Astrocyte (in vitro differentiated cells and primary cell): ENCODE results near the gene MAPK8IP2. TPM values are rescaled to one million over a fixed set of nuclear protein-coding genes. Genes with fewer than 3 reads are reported as not detected.
A peak's percentile ranks its signal among the peaks of the same experiment; 100 is the strongest.
"Not testable (repeated sequence)": the region's sequence is repeated elsewhere in the genome, so short reads cannot be mapped to it uniquely, and the experiment has no call there.

Experiments used
- DNase-seq: peaks from one replicate; pipeline ENCODE4 v3.0.0-alpha.2; 2010; ENCODE audit warnings: low read depth
- FAIRE-seq: peaks from 2 replicates; lab custom pipeline; 2011; peaks lifted over from hg19 to GRCh38; lab: Jason Lieb, UNC
- H2AFZ ChIP-seq: 2 replicates; pipeline ENCODE4 v1.6.0; 2012; ENCODE audit warnings: low read depth, low read length, inconsistent platforms
- H3K27ac ChIP-seq: 2 replicates; pipeline ENCODE4 v1.5.1; 2011; ENCODE audit warnings: low read depth, low read length, inconsistent platforms
- H3K27me3 ChIP-seq: 2 replicates; pipeline ENCODE4 v1.6.0; 2011; ENCODE audit warnings: low read length, inconsistent platforms; ENCODE audit not compliant: insufficient read depth
- H3K36me3 ChIP-seq: 2 replicates; pipeline ENCODE4 v1.5.1; 2011; ENCODE audit warnings: low read length, inconsistent platforms; ENCODE audit not compliant: insufficient read depth
- H3K4me1 ChIP-seq: 2 replicates; pipeline ENCODE4 v1.5.1; 2011; ENCODE audit warnings: low read length, inconsistent platforms; ENCODE audit not compliant: insufficient read depth
- H3K4me2 ChIP-seq: 2 replicates; pipeline ENCODE4 v1.6.0; 2012; ENCODE audit warnings: low read length, inconsistent platforms
- H3K4me3 ChIP-seq: 2 replicates; pipeline ENCODE4 v1.5.1; 2011; ENCODE audit warnings: low read depth, mild to moderate bottlenecking, low read length, inconsistent platforms; ENCODE audit not compliant: insufficient read depth
- H3K79me2 ChIP-seq: 2 replicates; pipeline ENCODE4 v1.6.0; 2012; ENCODE audit warnings: mild to moderate bottlenecking, low read length, inconsistent platforms; ENCODE audit not compliant: insufficient read depth
- H3K9ac ChIP-seq: 2 replicates; pipeline ENCODE4 v1.6.0; 2012; ENCODE audit warnings: mild to moderate bottlenecking, low read length, inconsistent platforms
- H3K9me3 ChIP-seq: 2 replicates; pipeline ENCODE4 v1.5.1; 2012; ENCODE audit warnings: low read depth, mild to moderate bottlenecking, low read length, inconsistent platforms; ENCODE audit not compliant: insufficient read depth
- H4K20me1 ChIP-seq: 2 replicates; pipeline ENCODE4 v1.6.0; 2012; ENCODE audit warnings: low read length, inconsistent platforms; ENCODE audit not compliant: insufficient read depth
- H3K27ac Mint-ChIP-seq: one replicate; pipeline ENCODE4 v1.8.0; 2021; ENCODE audit warnings: mild to moderate bottlenecking, mixed read lengths; ENCODE audit not compliant: unreplicated experiment
- H3K27me3 Mint-ChIP-seq: one replicate; pipeline ENCODE4 v1.8.0; 2021; ENCODE audit warnings: low read depth, mixed read lengths; ENCODE audit not compliant: unreplicated experiment
- H3K36me3 Mint-ChIP-seq: one replicate; pipeline ENCODE4 v1.8.0; 2021; ENCODE audit warnings: low read depth, mixed read lengths; ENCODE audit not compliant: unreplicated experiment
- H3K4me1 Mint-ChIP-seq: one replicate; pipeline ENCODE4 v1.8.0; 2021; ENCODE audit warnings: low read depth, mixed read lengths; ENCODE audit not compliant: unreplicated experiment
- H3K4me3 Mint-ChIP-seq: one replicate; pipeline ENCODE4 v1.8.0; 2021; ENCODE audit warnings: mild to moderate bottlenecking, moderate library complexity, mixed read lengths; ENCODE audit not compliant: unreplicated experiment
- H3K9me3 Mint-ChIP-seq: one replicate; pipeline ENCODE4 v1.8.0; 2021; ENCODE audit warnings: mild to moderate bottlenecking, mixed read lengths; ENCODE audit not compliant: unreplicated experiment
- EZH2 ChIP-seq: IDR thresholded peaks from 2 replicates; pipeline ENCODE4 v1.6.1; 2012; ENCODE audit warnings: mild to moderate bottlenecking, low read length, inconsistent platforms; ENCODE audit not compliant: insufficient read depth
- total RNA-seq: library from RNA; stranded (reverse); gene quantifications from 2 replicates; pipeline ENCODE4 v1.2.1, GENCODE V29; 2021
- TF ChIP-seq, protein P1 (sequence below): IDR thresholded peaks from 2 replicates; pipeline ENCODE4 v1.5.1; 2011; ENCODE audit warnings: low read depth, mild to moderate bottlenecking, inconsistent platforms, low read length, moderate library complexity; ENCODE audit not compliant: insufficient read depth

Gene MAPK8IP2
- total RNA-seq, 1 donor from 2014 or later: 4.7 TPM

DNA sequence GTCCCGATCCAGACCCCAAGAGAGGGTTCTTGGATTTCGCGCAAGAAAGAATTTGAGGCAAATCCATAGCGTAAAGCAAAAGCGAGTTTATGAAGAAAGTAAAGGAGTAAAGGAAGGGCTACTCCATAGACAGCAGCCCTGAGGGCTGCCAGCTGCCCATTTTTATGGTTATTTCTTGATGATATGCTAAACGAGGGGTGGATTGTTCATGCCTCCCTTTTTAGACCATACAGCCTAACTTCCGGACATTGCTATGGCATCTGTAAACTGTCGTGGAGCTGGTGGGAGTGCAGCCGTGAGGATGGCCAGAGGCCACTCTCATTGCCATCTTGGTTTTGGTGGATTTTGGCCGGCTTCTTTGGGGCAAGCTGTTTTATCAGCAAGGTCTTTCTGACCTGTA is 52.7 kb downstream of the MAPK8IP2 start:
- Histone ChIP-seq H3K27ac (no peak overlapping the region), H3K4me3 (no peak overlapping the region), H3K9ac (no peak overlapping the region), H3K4me1 (peaks cover 9% of the 10 kb centered on the region), H3K9me3 (no peaks in the 10 kb centered on the region), H3K4me2 (no peak overlapping the region), H4K20me1 (no peaks in the 10 kb centered on the region), H3K36me3 (no peaks in the 10 kb centered on the region), H3K27me3 (no peaks in the 10 kb centered on the region), H2AFZ (no peak overlapping the region), H3K79me2 (no peaks in the 10 kb centered on the region)
- Mint-ChIP-seq H3K4me3 (no peak overlapping the region), H3K27me3 (peaks cover 10% of the 10 kb centered on the region), H3K27ac (peak overlapping the region; percentile 7), H3K36me3 (peaks cover 1% of the 10 kb centered on the region), H3K9me3 (peaks cover 11% of the 10 kb centered on the region), H3K4me1 (peaks cover 14% of the 10 kb centered on the region)
- no peak for DNase-seq
- TF ChIP-seq, protein P1, sequence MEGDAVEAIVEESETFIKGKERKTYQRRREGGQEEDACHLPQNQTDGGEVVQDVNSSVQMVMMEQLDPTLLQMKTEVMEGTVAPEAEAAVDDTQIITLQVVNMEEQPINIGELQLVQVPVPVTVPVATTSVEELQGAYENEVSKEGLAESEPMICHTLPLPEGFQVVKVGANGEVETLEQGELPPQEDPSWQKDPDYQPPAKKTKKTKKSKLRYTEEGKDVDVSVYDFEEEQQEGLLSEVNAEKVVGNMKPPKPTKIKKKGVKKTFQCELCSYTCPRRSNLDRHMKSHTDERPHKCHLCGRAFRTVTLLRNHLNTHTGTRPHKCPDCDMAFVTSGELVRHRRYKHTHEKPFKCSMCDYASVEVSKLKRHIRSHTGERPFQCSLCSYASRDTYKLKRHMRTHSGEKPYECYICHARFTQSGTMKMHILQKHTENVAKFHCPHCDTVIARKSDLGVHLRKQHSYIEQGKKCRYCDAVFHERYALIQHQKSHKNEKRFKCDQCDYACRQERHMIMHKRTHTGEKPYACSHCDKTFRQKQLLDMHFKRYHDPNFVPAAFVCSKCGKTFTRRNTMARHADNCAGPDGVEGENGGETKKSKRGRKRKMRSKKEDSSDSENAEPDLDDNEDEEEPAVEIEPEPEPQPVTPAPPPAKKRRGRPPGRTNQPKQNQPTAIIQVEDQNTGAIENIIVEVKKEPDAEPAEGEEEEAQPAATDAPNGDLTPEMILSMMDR: no peak
- no peak for TF ChIP-seq EZH2
- no peak for FAIRE-seq

DNA sequence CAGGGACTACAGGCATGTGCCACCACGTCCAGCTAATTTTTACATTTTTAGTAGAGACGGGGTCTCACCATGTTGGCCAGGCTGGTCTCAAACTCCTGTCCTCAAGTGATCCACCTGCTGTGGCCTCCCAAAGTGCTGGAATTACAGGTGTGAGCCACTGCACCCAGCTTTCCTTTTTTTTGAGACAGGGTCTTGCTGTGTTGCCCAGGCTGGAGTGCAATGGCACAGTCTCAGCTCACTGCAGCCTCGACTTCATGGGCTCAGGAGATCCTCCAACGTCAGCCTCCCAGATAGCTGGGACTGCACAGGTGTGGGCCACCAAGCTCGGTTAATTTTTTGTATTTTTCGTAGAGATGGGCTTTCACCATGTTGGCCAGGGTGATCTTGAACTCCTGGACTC is 54.1 kb downstream of the MAPK8IP2 start:
- not testable (repeated sequence) for H3K4me2 ChIP-seq, FAIRE-seq, H4K20me1 ChIP-seq, H2AFZ ChIP-seq, H3K79me2 ChIP-seq, H3K36me3 ChIP-seq, H3K27ac ChIP-seq, H3K27ac Mint-ChIP-seq, H3K9me3 ChIP-seq, H3K4me3 Mint-ChIP-seq, H3K4me3 ChIP-seq, H3K4me1 ChIP-seq, H3K36me3 Mint-ChIP-seq, H3K9ac ChIP-seq, DNase-seq, H3K27me3 ChIP-seq
- Mint-ChIP-seq H3K9me3 (peaks cover 11% of the 10 kb centered on the region), H3K27me3 (peaks cover 10% of the 10 kb centered on the region), H3K4me1 (peaks cover 16% of the 10 kb centered on the region)

DNA sequence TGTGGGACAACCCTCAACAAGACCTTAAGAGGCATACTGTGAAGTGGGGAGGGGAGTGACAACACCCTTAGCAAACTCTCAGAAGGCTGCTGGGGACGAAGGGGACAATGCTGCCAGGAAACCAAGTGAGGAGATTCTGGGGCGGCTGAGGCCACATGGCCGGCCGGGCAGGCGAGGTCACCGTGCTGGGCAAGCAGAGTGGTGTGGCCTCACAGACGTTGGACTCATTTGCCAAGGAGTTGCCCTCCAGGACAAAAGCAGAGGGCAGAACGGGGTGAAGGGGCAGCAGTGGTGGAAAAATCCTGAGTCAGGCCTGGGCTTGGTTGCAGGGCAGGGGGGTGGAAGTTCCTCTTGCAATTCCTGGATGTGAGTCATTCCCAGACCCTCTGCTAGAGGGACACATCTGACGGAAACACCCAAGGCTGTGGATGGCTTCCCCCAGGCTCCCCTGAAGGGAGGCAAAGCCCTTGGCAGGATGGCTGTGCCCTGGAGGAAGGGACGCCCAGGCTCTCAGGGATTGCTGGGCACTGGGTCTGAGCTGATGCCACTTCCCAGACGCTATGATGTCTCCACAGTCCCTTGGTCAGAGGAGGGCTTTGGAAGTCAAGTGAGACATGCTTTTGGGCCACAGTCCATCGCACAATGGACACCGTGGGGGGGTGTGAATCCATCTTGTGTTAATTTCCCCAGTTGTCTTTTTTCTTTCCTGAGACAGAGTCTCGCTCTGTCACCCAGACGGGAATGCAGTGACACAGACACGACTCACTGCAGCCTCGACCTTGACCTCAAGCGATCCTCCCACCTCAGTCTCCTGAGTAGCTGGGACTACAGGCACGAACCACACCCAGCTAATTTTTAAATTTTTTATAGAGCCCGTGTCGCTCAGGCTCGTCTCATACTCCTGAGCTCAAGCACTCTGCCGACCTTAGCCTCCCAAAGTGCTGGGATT is 55.8 kb downstream of the MAPK8IP2 start:
- H3K4me1 Mint-ChIP-seq: peaks cover 18% of the 10 kb centered on the region
- H3K4me3 Mint-ChIP-seq: peak overlapping the region; percentile 70
- no peaks in the 10 kb centered on the region for H3K79me2 ChIP-seq
- no peaks in the 10 kb centered on the region for H3K9me3 ChIP-seq
- no peak overlapping the region for H3K9ac ChIP-seq
- peak overlapping the region; percentile 62 for H2AFZ ChIP-seq
- H3K4me2 ChIP-seq: peak overlapping the region; percentile 57
- no peaks in the 10 kb centered on the region for H3K27me3 ChIP-seq
- H3K9me3 Mint-ChIP-seq: peaks cover 11% of the 10 kb centered on the region
- no peaks in the 10 kb centered on the region for H4K20me1 ChIP-seq
- no peak for TF ChIP-seq EZH2
- TF ChIP-seq, protein P1: no peak
- peaks cover 9% of the 10 kb centered on the region for H3K4me1 ChIP-seq
- H3K27ac Mint-ChIP-seq: peak overlapping the region; percentile 87
- no peak overlapping the region for H3K4me3 ChIP-seq
- DNase-seq (peak; percentile 31), FAIRE-seq (no peak)
- peak overlapping the region; percentile 19 for H3K27ac ChIP-seq
- peaks cover 10% of the 10 kb centered on the region for H3K27me3 Mint-ChIP-seq
- no peaks in the 10 kb centered on the region for H3K36me3 ChIP-seq
- peaks cover 1% of the 10 kb centered on the region for H3K36me3 Mint-ChIP-seq
